Naive B cell (primary cell): ENCODE data around the gene SCRN1. TPM values are rescaled to one million over a fixed set of nuclear protein-coding genes. Genes with fewer than 3 reads are reported as not detected.

Experiments
- ATAC-seq, 2 donors: fragments of 150-1000 bp; cut with Tn5 transposase; 2 replicates each; pipeline ENCODE4 v1.10.0; 2021; ENCODE audit warnings: low read depth in 2 of 2, mild to moderate bottlenecking in 2 of 2, moderate library complexity in 2 of 2
- DNase-seq: peaks from one replicate; pipeline ENCODE4 v3.0.0; 2022
- H3K27ac Mint-ChIP-seq, 6 donors: one replicate each; pipeline ENCODE4 v1.8.0; 2020 to 2022; ENCODE audit warnings: mild to moderate bottlenecking in 6 of 6, mixed read lengths in 6 of 6, moderate library complexity in 5 of 6, inconsistent platforms in 2 of 6
- H3K27me3 Mint-ChIP-seq, 3 donors: one replicate each; pipeline ENCODE4 v1.8.0; 2021 to 2022; ENCODE audit warnings: mixed read lengths in 3 of 3, mild to moderate bottlenecking in 1 of 3
- H3K36me3 Mint-ChIP-seq, 2 donors: one replicate each; pipeline ENCODE4 v1.8.0; 2020 to 2022; ENCODE audit warnings: mixed read lengths in 2 of 2, inconsistent platforms in 1 of 2, mild to moderate bottlenecking in 1 of 2
- H3K4me1 Mint-ChIP-seq, 3 donors: one replicate each; pipeline ENCODE4 v1.8.0; 2020 to 2022; ENCODE audit warnings: mixed read lengths in 3 of 3, inconsistent platforms in 1 of 3, mild to moderate bottlenecking in 1 of 3, moderate library complexity in 1 of 3
- H3K4me3 Mint-ChIP-seq, 8 donors: one replicate each; pipeline ENCODE4 v1.8.0; 2020 to 2022; ENCODE audit warnings: mild to moderate bottlenecking in 8 of 8, mixed read lengths in 8 of 8, moderate library complexity in 8 of 8, inconsistent platforms in 2 of 8
- H3K9me3 Mint-ChIP-seq, 7 donors: one replicate each; pipeline ENCODE4 v1.8.0; 2020 to 2022; ENCODE audit warnings: mixed read lengths in 7 of 7, mild to moderate bottlenecking in 5 of 7, inconsistent platforms in 2 of 7, moderate library complexity in 1 of 7
- polyA plus RNA-seq, 6 donors: library from polyadenylated mRNA; unstranded; fragments of 300-500 nt; fragmentation: Illumina TruSeq; gene quantifications; one replicate each; pipeline ENCODE4 v1.2.3, GENCODE V29; 2021; ENCODE audit warnings: low read depth in 6 of 6

SCRN1 gene
- polyA plus RNA-seq, 6 donors from 2014 or later, result 4.0 to 18.8 (median 14.4) TPM

DNA sequence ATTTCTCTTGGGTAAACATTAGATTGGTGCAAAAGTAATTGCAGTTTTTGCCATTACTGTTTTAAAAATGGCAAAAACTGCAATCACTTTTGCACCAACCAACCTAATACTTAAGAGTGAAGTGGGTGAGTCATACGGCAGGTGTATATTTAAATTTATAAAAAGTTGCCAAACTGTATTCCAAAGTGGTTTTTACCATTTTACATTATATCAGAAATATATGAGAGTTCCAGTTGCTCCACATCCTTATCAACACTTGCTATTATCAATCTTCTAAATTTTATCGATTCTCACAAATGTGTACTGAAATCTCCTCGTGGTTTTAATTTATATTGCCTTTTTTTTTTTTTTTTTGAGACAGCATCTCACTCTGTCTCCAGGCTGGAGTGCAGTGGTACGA, 3.5 kb upstream of the SCRN1 start:
- Mint-ChIP-seq H3K36me3 (peaks cover 5 to 15% of the 10 kb centered on the region in 2 donors), H3K4me1 (peaks cover 5 to 14% (median 12%) of the 10 kb centered on the region in 3 donors), H3K27ac (no peak overlapping the region), H3K9me3 (peaks cover 6 to 31% (median 23%) of the 10 kb centered on the region in 7 donors), H3K4me3 (no peak overlapping the region), H3K27me3 (peaks cover 16 to 36% (median 27%) of the 10 kb centered on the region in 3 donors)
- DNase-seq, result no peak
- no peak for ATAC-seq

- Mint-ChIP-seq H3K9me3 (peaks cover 5 to 27% (median 20%) of the 10 kb centered on the region in 7 donors), H3K4me3 (peak overlapping the region in 2 of 8 donors; percentile 57 to 78), H3K27me3 (peaks cover 16 to 39% (median 24%) of the 10 kb centered on the region in 3 donors), H3K4me1 (peaks cover 14 to 24% (median 24%) of the 10 kb centered on the region in 3 donors), H3K27ac (no peak overlapping the region), H3K36me3 (peaks cover 5 to 8% of the 10 kb centered on the region in 2 donors)
- no peak for ATAC-seq
- DNase-seq, result no peak
Observed at GRCh38 chr7:29991937-29992336, 2.3 kb upstream of the SCRN1 start.

- DNase-seq (no peak), ATAC-seq (no peak)
- peaks cover 15 to 27% (median 27%) of the 10 kb centered on the region in 3 donors for H3K4me1 Mint-ChIP-seq
- peaks cover 0 to 19% (median 12%) of the 10 kb centered on the region in 7 donors for H3K9me3 Mint-ChIP-seq
- H3K4me3 Mint-ChIP-seq, result peak overlapping the region in 7 of 8 donors; percentile 69 to 94 (median 84)
- H3K27ac Mint-ChIP-seq, result peak overlapping the region in 1 of 6 donors; percentile 85
- H3K36me3 Mint-ChIP-seq, result no peaks in the 10 kb centered on the region
- H3K27me3 Mint-ChIP-seq, result peaks cover 8 to 34% (median 17%) of the 10 kb centered on the region in 3 donors
Observed at GRCh38 chr7:29990931-29991330, 1.3 kb upstream of the SCRN1 start.

GRCh38 chr7:29988424-29989256, 961 bp downstream of the SCRN1 start:
- ATAC-seq (peak; percentile 48 to 49), DNase-seq (peak; percentile 51)
- H3K4me1 Mint-ChIP-seq, result peaks cover 21 to 33% (median 33%) of the 10 kb centered on the region in 3 donors
- H3K27me3 Mint-ChIP-seq, result peaks cover 8 to 34% (median 17%) of the 10 kb centered on the region in 3 donors
- peaks cover 0 to 15% (median 10%) of the 10 kb centered on the region in 7 donors for H3K9me3 Mint-ChIP-seq
- peak overlapping the region; percentile 58 to 98 (median 90) for H3K27ac Mint-ChIP-seq
- peak overlapping the region; percentile 81 to 95 (median 90) for H3K4me3 Mint-ChIP-seq
- peaks cover 0 to 2% of the 10 kb centered on the region in 2 donors for H3K36me3 Mint-ChIP-seq

DNA sequence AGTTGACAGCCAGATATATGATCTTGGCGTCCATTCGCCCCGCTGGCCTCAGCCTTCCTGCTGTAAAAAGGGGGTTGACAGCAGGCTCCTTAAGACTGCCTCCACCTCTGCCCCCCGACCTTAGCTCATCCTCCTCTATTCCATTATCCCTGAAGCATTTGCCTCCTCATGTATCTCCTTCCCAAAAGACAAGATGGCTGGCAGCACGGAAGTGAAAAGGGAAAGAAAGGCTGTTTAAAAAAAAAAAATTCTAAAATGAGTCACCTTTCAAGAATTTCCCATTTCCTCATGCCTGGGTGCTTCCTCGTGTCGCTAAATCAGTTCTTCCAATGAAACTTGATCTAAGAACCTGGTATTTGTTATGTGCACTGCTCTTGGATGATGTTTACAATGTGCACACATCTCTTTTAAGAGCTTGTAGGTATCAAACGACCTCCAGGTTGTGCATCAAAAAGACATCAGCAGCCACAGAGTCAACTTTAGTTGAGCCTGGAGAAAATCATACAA, 1.7 kb downstream of the SCRN1 start:
- peaks cover 8 to 34% (median 17%) of the 10 kb centered on the region in 3 donors for H3K27me3 Mint-ChIP-seq
- H3K4me3 Mint-ChIP-seq, result peak overlapping the region; percentile 81 to 95 (median 90)
- peaks cover 21 to 34% (median 33%) of the 10 kb centered on the region in 3 donors for H3K4me1 Mint-ChIP-seq
- no peak for ATAC-seq
- H3K27ac Mint-ChIP-seq, result peak overlapping the region in 4 of 6 donors; percentile 85 to 98 (median 92)
- no peak for DNase-seq
- peaks cover 0 to 9% (median 5%) of the 10 kb centered on the region in 7 donors for H3K9me3 Mint-ChIP-seq
- peaks cover 0 to 4% of the 10 kb centered on the region in 2 donors for H3K36me3 Mint-ChIP-seq

GRCh38 chr7:29987083-29987482, 2.5 kb downstream of the SCRN1 start:
- no peak for ATAC-seq
- DNase-seq, result no peak
- Mint-ChIP-seq H3K27ac (peak overlapping the region in 5 of 6 donors; percentile 71 to 90 (median 87)), H3K4me3 (peak overlapping the region; percentile 3 to 93 (median 62)), H3K36me3 (peaks cover 0 to 4% of the 10 kb centered on the region in 2 donors), H3K27me3 (peaks cover 8 to 28% (median 13%) of the 10 kb centered on the region in 3 donors), H3K9me3 (peaks cover 0 to 5% (median 1%) of the 10 kb centered on the region in 7 donors), H3K4me1 (peaks cover 21 to 36% (median 33%) of the 10 kb centered on the region in 3 donors)

- Mint-ChIP-seq H3K36me3 (peaks cover 0 to 4% of the 10 kb centered on the region in 2 donors), H3K4me1 (peaks cover 0 to 9% (median 7%) of the 10 kb centered on the region in 3 donors), H3K27ac (no peak overlapping the region), H3K27me3 (no peaks in the 10 kb centered on the region), H3K4me3 (no peak overlapping the region), H3K9me3 (no peaks in the 10 kb centered on the region)
- no peak for DNase-seq
- no peak for ATAC-seq
Observed at GRCh38 chr7:29980151-29980550, 9.4 kb downstream of the SCRN1 start.

- DNase-seq (no peak), ATAC-seq (no peak)
- no peaks in the 10 kb centered on the region for H3K9me3 Mint-ChIP-seq
- no peak overlapping the region for H3K4me3 Mint-ChIP-seq
- H3K27ac Mint-ChIP-seq, result no peak overlapping the region
- peaks cover 0 to 9% (median 7%) of the 10 kb centered on the region in 3 donors for H3K4me1 Mint-ChIP-seq
- H3K27me3 Mint-ChIP-seq, result no peaks in the 10 kb centered on the region
- H3K36me3 Mint-ChIP-seq, result no peaks in the 10 kb centered on the region
Observed at GRCh38 chr7:29977886-29978651, 11.5 kb downstream of the SCRN1 start.

- ATAC-seq, result no peak
- H3K4me1 Mint-ChIP-seq, result peaks cover 0 to 9% (median 3%) of the 10 kb centered on the region in 3 donors
- peak overlapping the region in 1 of 6 donors; percentile 11 for H3K27ac Mint-ChIP-seq
- no peaks in the 10 kb centered on the region for H3K27me3 Mint-ChIP-seq
- no peak for DNase-seq
- peak overlapping the region in 1 of 8 donors; percentile 37 for H3K4me3 Mint-ChIP-seq
- H3K36me3 Mint-ChIP-seq, result no peaks in the 10 kb centered on the region
- no peaks in the 10 kb centered on the region for H3K9me3 Mint-ChIP-seq
Observed at GRCh38 chr7:29976673-29977415, 12.8 kb downstream of the SCRN1 start.

- Mint-ChIP-seq H3K27me3 (no peaks in the 10 kb centered on the region), H3K4me3 (no peak overlapping the region), H3K36me3 (no peaks in the 10 kb centered on the region), H3K4me1 (peaks cover 0 to 12% (median 0%) of the 10 kb centered on the region in 3 donors), H3K27ac (no peak overlapping the region), H3K9me3 (no peaks in the 10 kb centered on the region)
- ATAC-seq (no peak), DNase-seq (no peak)
Observed at GRCh38 chr7:29976266-29976665, 13.3 kb downstream of the SCRN1 start.

DNA sequence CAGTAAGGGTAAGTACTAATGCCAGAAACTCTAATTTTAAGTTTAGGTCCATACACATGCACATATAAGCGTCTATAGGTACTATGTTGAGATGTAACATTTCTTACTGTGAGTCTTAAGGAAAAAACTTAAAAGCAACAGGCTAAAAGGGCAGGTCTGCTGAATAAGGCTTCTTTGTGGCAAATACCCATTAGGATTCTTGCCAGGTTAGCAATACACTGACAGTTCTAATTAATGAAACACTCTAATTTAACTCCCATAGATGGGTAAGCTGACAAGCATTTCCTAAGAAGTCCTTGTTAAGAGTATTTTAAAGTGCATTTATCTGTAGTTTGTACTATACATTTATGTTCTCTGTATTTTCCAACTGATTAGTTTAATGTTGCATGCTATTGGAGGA, 14.0 kb downstream of the SCRN1 start:
- Mint-ChIP-seq H3K9me3 (no peaks in the 10 kb centered on the region), H3K27ac (no peak overlapping the region), H3K27me3 (no peaks in the 10 kb centered on the region), H3K36me3 (peaks cover 0 to under 1% of the 10 kb centered on the region in 2 donors), H3K4me3 (no peak overlapping the region), H3K4me1 (peaks cover 0 to 17% (median 3%) of the 10 kb centered on the region in 3 donors)
- DNase-seq, result no peak
- no peak for ATAC-seq

DNA sequence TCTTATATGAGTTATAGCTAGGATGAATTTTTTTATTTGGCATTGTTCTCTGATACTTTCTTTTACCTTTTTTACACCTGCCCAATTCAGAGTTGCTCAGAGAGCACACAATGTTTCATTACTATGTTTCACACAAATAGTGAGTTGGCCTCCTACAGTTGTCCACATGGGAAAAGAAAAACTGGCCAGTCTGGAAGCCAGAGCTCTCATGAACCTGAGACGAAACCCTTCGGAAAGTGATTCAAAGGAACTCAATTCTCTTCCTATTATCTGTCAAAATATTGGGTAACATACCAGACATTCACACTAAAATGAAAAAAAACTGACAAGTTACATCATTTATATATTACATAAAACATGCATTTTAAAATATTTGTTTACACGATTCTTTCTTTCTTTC, 15.3 kb downstream of the SCRN1 start:
- H3K27ac Mint-ChIP-seq, result peak overlapping the region in 1 of 6 donors; percentile 47
- DNase-seq (no peak), ATAC-seq (no peak)
- H3K4me3 Mint-ChIP-seq, result no peak overlapping the region
- H3K27me3 Mint-ChIP-seq, result no peaks in the 10 kb centered on the region
- no peaks in the 10 kb centered on the region for H3K9me3 Mint-ChIP-seq
- peaks cover 0 to 8% of the 10 kb centered on the region in 2 donors for H3K36me3 Mint-ChIP-seq
- H3K4me1 Mint-ChIP-seq, result peaks cover 6 to 23% (median 9%) of the 10 kb centered on the region in 3 donors
